Epithelial cell of umbilical artery (primary cell): Measurements from ENCODE around the gene TNNI2. TPM values are rescaled to one million over a fixed set of nuclear protein-coding genes. Genes with fewer than 3 reads are reported as not detected.

Source experiments
- total RNA-seq: library from RNA; depleted of rRNA; stranded (reverse); fragments of >200 nt; gene quantifications from 2 replicates; pipeline ENCODE4 v1.2.3, GENCODE V29; 2014

TNNI2 gene
- total RNA-seq = not detected in 2 replicates

DNA sequence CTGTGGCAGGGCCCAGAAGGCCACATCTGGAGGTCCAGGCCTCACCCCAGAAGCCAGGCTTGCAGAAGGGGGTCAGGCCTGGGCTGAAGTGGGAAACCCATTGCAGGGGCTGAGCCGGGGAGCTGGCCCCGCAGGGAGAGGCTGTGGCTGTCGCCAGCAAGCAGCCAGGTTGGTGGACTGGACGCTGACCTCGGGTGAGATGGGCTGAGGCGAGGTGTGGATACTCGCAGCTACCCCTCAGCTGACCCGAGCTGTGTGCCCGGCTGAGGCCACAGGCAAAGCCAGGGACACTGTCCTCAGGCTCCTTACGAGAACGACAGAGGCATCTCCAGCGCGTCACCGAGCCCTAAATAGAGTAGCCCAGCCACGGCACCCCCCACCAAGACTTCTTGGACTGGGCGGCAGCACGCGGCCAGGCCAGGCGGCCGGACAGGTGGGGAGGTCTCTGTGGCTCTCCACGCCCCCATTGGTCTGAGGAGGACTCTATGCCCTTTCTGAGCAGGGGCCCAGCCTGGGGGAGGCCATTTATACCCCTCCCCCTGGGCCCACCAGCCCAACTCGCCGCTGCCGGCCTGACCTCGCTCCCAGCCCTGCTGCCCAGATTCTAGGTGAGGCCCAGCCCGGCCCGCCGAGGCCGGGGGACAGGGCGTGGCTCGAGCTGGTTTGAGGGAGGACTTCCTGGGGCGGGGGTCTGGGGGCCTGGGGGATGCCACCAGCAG, at the start of gene TNNI2:
TSS of gene TNNI2 (plus strand) at position 556 of the 719 bp plus-strand sequence. CDS start 716 bp downstream, outside the sequence.

DNA sequence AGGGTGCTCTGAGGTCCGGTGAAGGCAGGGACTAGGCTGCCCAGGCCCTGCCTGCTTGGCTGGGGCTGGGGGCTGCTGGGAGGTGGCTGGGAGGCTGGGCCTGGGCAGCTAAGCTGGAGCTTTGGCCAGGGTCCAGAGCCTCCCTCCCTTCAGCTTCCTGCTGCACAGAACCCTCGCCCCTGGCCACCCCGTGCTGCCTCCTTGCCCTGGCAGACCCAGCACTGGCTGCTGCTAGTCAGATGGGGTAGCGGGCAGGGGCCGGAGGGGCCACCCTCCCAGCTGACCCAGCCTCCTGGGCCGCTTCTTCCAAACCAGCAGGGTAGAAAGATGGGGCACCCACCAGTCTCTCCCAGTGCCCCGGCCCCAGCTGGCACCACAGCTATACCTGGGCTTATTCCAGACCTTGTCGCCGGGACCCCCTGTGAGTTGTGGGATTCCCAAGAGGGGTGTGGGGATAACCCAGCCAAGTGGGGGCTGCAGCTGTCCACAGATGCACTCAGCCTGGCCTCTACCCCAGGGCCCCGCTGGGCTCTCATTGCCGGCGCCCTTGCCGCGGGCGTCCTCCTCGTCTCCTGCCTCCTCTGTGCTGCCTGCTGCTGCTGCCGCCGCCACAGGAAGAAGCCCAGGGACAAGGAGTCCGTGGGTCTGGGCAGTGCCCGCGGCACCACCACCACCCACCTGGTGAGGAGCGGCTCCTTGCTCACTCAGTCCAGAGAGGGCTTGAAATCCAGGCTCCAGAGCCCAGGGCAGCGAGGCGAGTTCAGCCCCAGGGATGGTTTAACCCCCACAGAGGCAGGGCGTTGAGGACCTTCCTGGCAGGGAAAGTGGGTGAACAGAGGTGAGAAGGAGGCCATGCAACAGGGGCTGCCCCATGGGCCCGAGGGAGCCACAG, 3.8 kb upstream of the TNNI2 start, which contains the start of gene SYT8:
TSS of gene SYT8 (plus strand) at position 212 of the 892 bp plus-strand sequence. CDS start at position 328, 116 bp downstream.

DNA sequence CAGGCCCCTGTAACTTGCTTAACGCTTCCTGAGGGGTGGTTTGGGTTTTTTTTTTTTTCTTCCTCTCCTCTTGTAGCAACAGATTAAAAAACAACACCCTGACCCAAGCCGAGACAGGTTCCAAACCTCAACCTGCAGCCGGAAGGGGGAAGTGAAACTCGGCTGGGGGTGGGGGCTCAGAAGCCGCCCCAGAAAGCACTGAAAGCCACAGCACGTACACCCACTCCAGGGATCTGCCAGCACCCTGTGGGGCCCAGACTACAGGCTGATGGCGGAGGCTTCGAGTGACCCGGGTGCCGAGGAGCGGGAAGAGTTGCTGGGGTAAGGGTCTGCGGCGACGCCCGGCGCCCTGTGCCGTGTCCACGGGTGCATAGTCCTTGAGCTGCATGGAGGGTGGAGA, 14.1 kb downstream of the TNNI2 start, which contains the start of gene LSP1:
TSS of gene LSP1 (plus strand) at position 208 of the 400 bp plus-strand sequence. CDS start at position 269, 61 bp downstream.

Other genes with a start within 250 kb of the TNNI2 start
- gene KRTAP5-2, start 240.7 kb upstream of the TNNI2 start, total RNA-seq = not detected in 2 replicates
- gene KRTAP5-3, start 230.5 kb upstream of the TNNI2 start, total RNA-seq = not detected in 2 replicates
- not detected in 2 replicates for gene KRTAP5-4, start 216.8 kb upstream of the TNNI2 start, total RNA-seq
- gene KRTAP5-5, start 209.2 kb upstream of the TNNI2 start, total RNA-seq = not detected in 2 replicates
- gene KRTAP5-6, start 141.8 kb upstream of the TNNI2 start, total RNA-seq = not detected in 2 replicates
- gene IFITM10, start 88.4 kb upstream of the TNNI2 start, total RNA-seq = 0.15 TPM in 1 of 2 replicates, not detected in the other
- 54.9 and 67.9 TPM in 2 replicates for gene CTSD, start 75.1 kb upstream of the TNNI2 start, total RNA-seq
- not detected in 2 replicates for gene SYT8, start 4.0 kb upstream of the TNNI2 start, total RNA-seq
- gene LSP1, start 14.1 kb downstream of the TNNI2 start, total RNA-seq = 0.32 TPM in 1 of 2 replicates, not detected in the other
- gene PRR33, start 52.9 kb downstream of the TNNI2 start, total RNA-seq = not detected in 2 replicates
- gene TNNT3, start 80.7 kb downstream of the TNNI2 start, total RNA-seq = not detected in 2 replicates
- 145 and 179 TPM in 2 replicates for gene MRPL23, start 108.4 kb downstream of the TNNI2 start, total RNA-seq
- 9.1 and 19.2 TPM in 2 replicates for gene H19, start 158.9 kb downstream of the TNNI2 start, total RNA-seq